Kidney (tissue), 14 donors: ENCODE data around the gene COL23A1. TPM values are rescaled to one million over a fixed set of nuclear protein-coding genes. Genes with fewer than 3 reads are reported as not detected.
A peak's percentile ranks its signal among the peaks of the same experiment; 100 is the strongest.

Experiments used
- DNase-seq, 5 donors: peaks; one replicate each; pipeline ENCODE4 v3.0.0-alpha.2; 2013 to 2020
- FAIRE-seq: peaks from 2 replicates; lab custom pipeline; 2012; peaks lifted over from hg19 to GRCh38; lab: Jason Lieb, UNC
- H3K27ac ChIP-seq, 2 donors: one replicate each; pipeline ENCODE4 v1.7.0; 2013; ENCODE audit warnings: low read depth in 2 of 2, low read length in 2 of 2, inconsistent platforms in 1 of 2
- H3K27me3 ChIP-seq: one replicate; pipeline ENCODE4 v1.7.1; 2013; ENCODE audit warnings: low read length, inconsistent platforms; ENCODE audit not compliant: control insufficient read depth, insufficient read depth
- H3K36me3 ChIP-seq, 3 donors: one replicate each; pipeline versions ENCODE4 v1.7.0 to v1.7.1; 2013; ENCODE audit warnings: low read length in 3 of 3, control low read depth in 1 of 3, inconsistent platforms in 1 of 3; ENCODE audit not compliant: insufficient read depth in 3 of 3, control insufficient read depth in 2 of 3
- H3K4me1 ChIP-seq, 3 donors: one replicate each; pipeline versions ENCODE4 v1.7.0 to v1.7.1; 2013; ENCODE audit warnings: low read length in 3 of 3, inconsistent platforms in 1 of 3, low read depth in 1 of 3; ENCODE audit not compliant: control insufficient read depth in 2 of 3, insufficient read depth in 2 of 3
- H3K4me3 ChIP-seq, 3 donors: one replicate each; pipeline versions ENCODE4 v1.7.0 to v1.8.1; 2013; ENCODE audit warnings: low read length in 3 of 3, control low read depth in 1 of 3, inconsistent platforms in 1 of 3
- H3K9ac ChIP-seq, 3 donors: one replicate each; pipeline versions ENCODE4 v1.7.0 to v1.7.1; 2013; ENCODE audit warnings: low read length in 3 of 3, control low read depth in 1 of 3, inconsistent platforms in 1 of 3
- H3K9me3 ChIP-seq, 3 donors: one replicate each; pipeline versions ENCODE4 v1.7.0 to v1.7.1; 2013; ENCODE audit warnings: low read length in 3 of 3, control low read depth in 1 of 3, inconsistent platforms in 1 of 3; ENCODE audit not compliant: control insufficient read depth in 2 of 3, insufficient read depth in 1 of 3
- intact Hi-C: fragments of 100-400 bp; cut with DNase I; formaldehyde crosslinking; loops from one replicate; pipeline ENCODE4 v1.11.1; 2022
- polyA plus RNA-seq: library from polyadenylated mRNA; stranded (reverse); fragments of 350-450 nt; fragmentation: Illumina TruSeq; extraction: RNeasy Lipid Tissue Mini Kit (QIAGEN cat#74804); gene quantifications from one replicate; pipeline ENCODE4 v1.2.3, GENCODE V29; 2014; ENCODE audit warnings: low read depth, low replicate concordance; ENCODE audit not compliant: insufficient read depth
- total RNA-seq: library from RNA; stranded (reverse); fragmentation: NEBNext Ultra II Directional; extraction: Animal tissue kit (Norgen Biotek cat#: 25700); gene quantifications from one replicate; pipeline ENCODE4 v1.2.1, GENCODE V29; 2021
- TF ChIP-seq, protein P1 (sequence below): IDR thresholded peaks from 3 replicates; pipeline ENCODE4 v1.5.1; 2012; ENCODE audit warnings: mild to moderate bottlenecking, moderate library complexity, borderline replicate concordance; ENCODE audit not compliant: insufficient read depth; ENCODE audit errors: extremely low read depth
- donor health status: control.
- donor health status: control.
- donor health status: control.
- donor health status: control.
- donor health status: control.
- donor health status: DM: yes; HTN: yes; CAD: no.
- donor health status: Normal renal cell carcinoma (clear cell type).

COL23A1 gene
- total and polyA plus RNA-seq, 2 donors from 2014 or later = 4.1 to 8.7 TPM

DNA sequence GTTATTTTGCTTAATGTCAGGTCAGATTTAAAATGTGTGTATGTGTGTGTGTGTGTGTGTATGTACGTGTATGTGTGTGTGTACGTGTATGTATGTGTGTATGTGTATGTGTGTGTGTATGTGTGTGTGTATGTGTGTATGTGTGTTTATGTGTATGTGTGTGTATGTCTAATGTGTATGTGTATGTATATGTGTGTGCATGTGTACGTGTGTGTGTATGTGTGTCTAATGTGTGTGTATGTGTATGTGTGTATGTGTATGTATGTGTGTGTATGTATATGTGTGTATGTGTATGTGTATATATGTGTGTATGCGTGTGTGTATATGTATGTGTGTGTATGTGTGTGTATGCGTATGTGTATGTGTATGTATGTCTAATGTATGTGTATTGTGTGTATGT is 232.5 kb downstream of the COL23A1 start:
- Histone ChIP-seq H3K9ac (peak overlapping the region in 1 of 3 donors; percentile 2), H3K27ac (no peak overlapping the region), H3K36me3 (peaks cover 0 to 9% (median 0%) of the 10 kb centered on the region in 3 donors), H3K4me3 (peak overlapping the region in 1 of 3 donors; percentile 47), H3K4me1 (peaks cover 0 to 4% (median 0%) of the 10 kb centered on the region in 3 donors), H3K27me3 (peaks cover 6% of the 10 kb centered on the region), H3K9me3 (peaks cover 0 to 10% (median 0%) of the 10 kb centered on the region in 3 donors)
- intact Hi-C loops = no loop called here
- FAIRE-seq (peak; percentile 62), DNase-seq (no peak)
- TF ChIP-seq, protein P1, sequence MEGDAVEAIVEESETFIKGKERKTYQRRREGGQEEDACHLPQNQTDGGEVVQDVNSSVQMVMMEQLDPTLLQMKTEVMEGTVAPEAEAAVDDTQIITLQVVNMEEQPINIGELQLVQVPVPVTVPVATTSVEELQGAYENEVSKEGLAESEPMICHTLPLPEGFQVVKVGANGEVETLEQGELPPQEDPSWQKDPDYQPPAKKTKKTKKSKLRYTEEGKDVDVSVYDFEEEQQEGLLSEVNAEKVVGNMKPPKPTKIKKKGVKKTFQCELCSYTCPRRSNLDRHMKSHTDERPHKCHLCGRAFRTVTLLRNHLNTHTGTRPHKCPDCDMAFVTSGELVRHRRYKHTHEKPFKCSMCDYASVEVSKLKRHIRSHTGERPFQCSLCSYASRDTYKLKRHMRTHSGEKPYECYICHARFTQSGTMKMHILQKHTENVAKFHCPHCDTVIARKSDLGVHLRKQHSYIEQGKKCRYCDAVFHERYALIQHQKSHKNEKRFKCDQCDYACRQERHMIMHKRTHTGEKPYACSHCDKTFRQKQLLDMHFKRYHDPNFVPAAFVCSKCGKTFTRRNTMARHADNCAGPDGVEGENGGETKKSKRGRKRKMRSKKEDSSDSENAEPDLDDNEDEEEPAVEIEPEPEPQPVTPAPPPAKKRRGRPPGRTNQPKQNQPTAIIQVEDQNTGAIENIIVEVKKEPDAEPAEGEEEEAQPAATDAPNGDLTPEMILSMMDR = no peak

DNA sequence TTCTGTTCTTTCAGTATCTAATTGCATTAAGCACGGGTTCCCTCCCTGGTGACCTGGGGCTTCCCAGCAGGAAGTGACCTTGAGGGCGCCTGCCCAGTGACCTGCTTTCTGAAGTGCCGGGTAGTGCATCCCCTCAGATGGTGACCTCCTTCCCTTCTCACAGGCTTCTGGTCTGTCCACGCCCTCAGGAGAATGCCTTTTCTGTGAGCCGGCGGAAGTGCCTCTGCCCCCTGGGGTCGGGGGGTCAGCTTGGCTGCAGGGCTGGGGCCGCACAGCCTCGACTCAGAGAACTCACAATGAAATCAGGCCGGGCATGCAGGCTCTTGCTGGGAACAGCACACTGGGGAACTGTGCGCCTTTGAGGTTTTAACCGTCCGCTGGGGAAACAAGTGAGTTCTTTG is 233.1 kb downstream of the COL23A1 start:
- DNase-seq (peak in 2 of 5 donors; percentile 31 to 75), FAIRE-seq (no peak)
- Histone ChIP-seq H3K9me3 (peaks cover 0 to 10% (median 0%) of the 10 kb centered on the region in 3 donors), H3K27ac (no peak overlapping the region), H3K36me3 (peaks cover 0 to 9% (median 0%) of the 10 kb centered on the region in 3 donors), H3K4me3 (no peak overlapping the region), H3K27me3 (peaks cover 6% of the 10 kb centered on the region), H3K9ac (no peak overlapping the region), H3K4me1 (peaks cover 0 to 4% (median 0%) of the 10 kb centered on the region in 3 donors)
- intact Hi-C loops = no loop called here
- TF ChIP-seq, protein P1 = no peak

DNA sequence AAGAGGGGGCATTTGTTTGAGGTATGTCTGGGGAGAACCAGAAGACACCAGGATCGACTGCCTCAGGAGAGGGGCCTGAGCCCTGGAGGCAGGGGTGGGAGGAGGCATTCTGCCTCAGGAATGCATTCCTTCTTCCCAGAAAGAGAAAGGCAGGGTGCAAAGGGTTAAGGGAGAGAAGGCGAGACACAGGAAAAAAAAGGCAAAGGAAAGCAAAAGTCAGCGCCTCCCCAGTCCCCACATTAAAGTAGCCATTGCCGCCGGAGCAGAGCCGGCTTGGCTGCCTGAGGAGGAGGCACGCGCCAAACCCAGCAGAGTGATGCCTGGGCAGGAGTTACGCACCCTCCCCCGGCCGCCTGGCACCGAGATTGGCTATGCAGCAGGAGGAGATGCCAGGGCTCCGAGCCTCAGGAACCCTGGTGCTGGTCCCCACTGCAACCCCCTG is 233.7 kb downstream of the COL23A1 start:
- Histone ChIP-seq H3K27me3 (peaks cover 6% of the 10 kb centered on the region), H3K9me3 (peaks cover 0 to 10% (median 0%) of the 10 kb centered on the region in 3 donors), H3K4me3 (peak overlapping the region in 1 of 3 donors; percentile 2), H3K36me3 (peaks cover 0 to 9% (median 0%) of the 10 kb centered on the region in 3 donors), H3K9ac (no peak overlapping the region), H3K4me1 (peaks cover 0 to 4% (median 0%) of the 10 kb centered on the region in 3 donors), H3K27ac (no peak overlapping the region)
- TF ChIP-seq, protein P1 = no peak
- DNase-seq (peak in 4 of 5 donors; percentile 63 to 84 (median 70)), FAIRE-seq (no peak)
- intact Hi-C loops = no loop called here
